GM23338 (cell line): Measurements from ENCODE around the gene SYCP3.

ENCODE experiments used
- CREB1 ChIP-seq: fragments of 250-450 bp; sonication (Bioruptor Pico); IDR thresholded peaks from 2 replicates; pipeline ENCODE4 v1.5.0; 2020; ENCODE audit warnings: low read depth, mild to moderate bottlenecking, moderate library complexity
- CTCF ChIP-seq, 2 experiments: fragments of 200-600 bp in 1 of 2; sonication (generic) in 1 of 2; conservative IDR thresholded peaks; 2 replicates each; pipeline versions ENCODE4 v1.5.1 to v1.6.1; 2016 to 2017; ENCODE audit warnings: antibody characterized with exemption in 2 of 2, low read depth in 2 of 2, mild to moderate bottlenecking in 2 of 2, moderate library complexity in 1 of 2
- ETS1 ChIP-seq: IDR thresholded peaks from 2 replicates; pipeline ENCODE4 v1.6.1; 2016; ENCODE audit warnings: antibody characterized with exemption
- EZH2 ChIP-seq: fragments of 200-600 bp; sonication (generic); IDR thresholded peaks from one replicate; pipeline ENCODE4 v1.8.0; 2017; ENCODE audit warnings: antibody characterized with exemption, mild to moderate bottlenecking, low read depth; ENCODE audit not compliant: unreplicated experiment
- EZH2phosphoT487 ChIP-seq: fragments of 200-600 bp; sonication (generic); IDR thresholded peaks from one replicate; pipeline ENCODE4 v1.8.1; 2018; ENCODE audit warnings: antibody characterized with exemption; ENCODE audit not compliant: unreplicated experiment
- JUNB ChIP-seq: IDR thresholded peaks from one replicate; pipeline ENCODE4 v1.6.1; 2016; ENCODE audit warnings: antibody characterized with exemption; ENCODE audit not compliant: unreplicated experiment
- POLR2AphosphoS5 ChIP-seq: IDR thresholded peaks from 2 replicates; pipeline ENCODE4 v1.6.1; 2016; ENCODE audit warnings: antibody characterized with exemption, low read depth
- REST ChIP-seq: IDR thresholded peaks from one replicate; pipeline ENCODE4 v1.6.1; 2018; ENCODE audit warnings: antibody characterized with exemption; ENCODE audit not compliant: unreplicated experiment
- ZNF331 ChIP-seq: fragments of 250-450 bp; sonication (Bioruptor Pico); IDR thresholded peaks from 2 replicates; pipeline ENCODE4 v1.5.0; 2020; ENCODE audit warnings: low read depth, mild to moderate bottlenecking, moderate library complexity

GRCh38 chr12:101750152-101750551 lies 10.9 kb upstream of the SYCP3 start:
- no peak for TF ChIP-seq EZH2phosphoT487
- TF ChIP-seq CTCF (conservative IDR thresholded peaks at IDR 0.05; ENCODE audit: low read depth in 2 of 2) = no peak
- no peak for TF ChIP-seq POLR2AphosphoS5
- no peak for TF ChIP-seq REST
- TF ChIP-seq EZH2 = no peak
- no peak for TF ChIP-seq JUNB
- TF ChIP-seq CREB1 (CRISPR knock-in tag) = no peak
- TF ChIP-seq ZNF331 (CRISPR knock-in tag) = no peak
- TF ChIP-seq ETS1 = no peak
